SK-N-SH (cell line): Measurements from ENCODE around the gene GAMT. TPM values are rescaled to one million over a fixed set of nuclear protein-coding genes. Genes with fewer than 3 reads are reported as not detected.

ENCODE experiments used
- CTCF ChIA-PET: fragments of 300-600, 350-600 bp; formaldehyde crosslinking; extraction: SDS; loops from one replicate; lab custom pipeline; 2021; lab: Yijun Ruan, JAX
- POLR2A ChIA-PET: fragments of 350-600 bp; sonication (Branson Sonifier 250); formaldehyde crosslinking; extraction: SDS; loops from one replicate; lab custom pipeline; 2020; ENCODE audit warnings: antibody characterized with exemption, inconsistent platforms; lab: Yijun Ruan, JAX
- DNase-seq: peaks from one replicate; pipeline ENCODE4 v3.0.0; 2012
- H2AFZ ChIP-seq: fragments of 200-600 bp; sonication (generic); 2 replicates; pipeline ENCODE4 v1.8.1; 2016; ENCODE audit warnings: antibody characterized with exemption, mild to moderate bottlenecking, low read depth
- H3F3A ChIP-seq: fragments of 200-600 bp; sonication (generic); replicated peaks from 2 replicates; pipeline ENCODE3; 2016; ENCODE audit warnings: antibody characterized with exemption, mild to moderate bottlenecking; ENCODE audit not compliant: insufficient read depth
- H3K27ac ChIP-seq, 2 experiments: fragments of 200-500 bp in 1 of 2; fragments of 200-600 bp in 1 of 2; sonication (Bioruptor generic) in 1 of 2; sonication (generic), shearing (Covaris generic) in 1 of 2; 2 replicates each; pipeline versions ENCODE4 v1.5.1 to v1.6.1; 2014 to 2016; ENCODE audit warnings: low read depth in 2 of 2, inconsistent platforms in 1 of 2, low read length in 1 of 2, mild to moderate bottlenecking in 1 of 2, mixed read lengths in 1 of 2
- H3K27me3 ChIP-seq: fragments of 200-600 bp; sonication (generic), shearing (Covaris generic); 2 replicates; pipeline ENCODE4 v1.6.1; 2016; ENCODE audit warnings: mixed run types; ENCODE audit not compliant: insufficient read depth
- H3K36me3 ChIP-seq, 2 experiments: fragments of 200-500 bp in 1 of 2; fragments of 200-600 bp in 1 of 2; sonication (Bioruptor generic) in 1 of 2; sonication (generic) in 1 of 2; replicated peaks in 1 of 2; 2 replicates each; pipeline versions ENCODE3 to v1.5.1; 2014 to 2016; ENCODE audit warnings: low read length in 1 of 2, mild to moderate bottlenecking in 1 of 2; ENCODE audit not compliant: insufficient read depth in 2 of 2, control insufficient read depth in 1 of 2
- H3K4me1 ChIP-seq, 2 experiments: fragments of 200-500 bp in 1 of 2; fragments of 200-600 bp in 1 of 2; sonication (Bioruptor generic) in 1 of 2; sonication (generic), shearing (Covaris generic) in 1 of 2; 2 replicates each; pipeline versions ENCODE4 v1.5.1 to v1.6.1; 2014 to 2016; ENCODE audit warnings: low read depth in 1 of 2, low read length in 1 of 2, mixed run types in 1 of 2; ENCODE audit not compliant: insufficient read depth in 2 of 2, control insufficient read depth in 1 of 2
- H3K4me2 ChIP-seq: fragments of 200-600 bp; sonication (generic), shearing (Covaris generic); 2 replicates; pipeline ENCODE4 v1.6.1; 2017; ENCODE audit warnings: mixed run types
- H3K4me3 ChIP-seq, 2 experiments: fragments of 200-500 bp in 1 of 2; fragments of 200-600 bp in 1 of 2; sonication (Bioruptor generic) in 1 of 2; sonication (generic), shearing (Covaris generic) in 1 of 2; 2 replicates each; pipeline versions ENCODE4 v1.5.1 to v1.8.1; 2014 to 2016; ENCODE audit warnings: low read depth in 2 of 2, inconsistent platforms in 1 of 2, low read length in 1 of 2, mild to moderate bottlenecking in 1 of 2, mixed read lengths in 1 of 2, moderate library complexity in 1 of 2
- H3K79me2 ChIP-seq: fragments of 200-600 bp; sonication (generic); 2 replicates; pipeline ENCODE4 v1.8.1; 2017; ENCODE audit warnings: mild to moderate bottlenecking; ENCODE audit not compliant: insufficient read depth
- H3K9ac ChIP-seq: fragments of 200-600 bp; sonication (generic); 2 replicates; pipeline ENCODE4 v1.6.1; 2017; ENCODE audit warnings: mixed run types
- H3K9me2 ChIP-seq: fragments of 200-600 bp; sonication (generic); 2 replicates; pipeline ENCODE4 v1.6.1; 2017; ENCODE audit warnings: mixed run types
- H3K9me3 ChIP-seq: fragments of 200-600 bp; sonication (generic); 2 replicates; pipeline ENCODE4 v1.6.1; 2017; ENCODE audit warnings: mixed run types, mild to moderate bottlenecking, moderate library complexity
- H4K20me1 ChIP-seq: fragments of 200-600 bp; sonication (generic); 2 replicates; pipeline ENCODE4 v1.6.1; 2017; ENCODE audit warnings: mild to moderate bottlenecking, mixed run types; ENCODE audit not compliant: insufficient read depth
- CTCF ChIP-seq: fragments of 200-600 bp; sonication (generic); IDR thresholded peaks from 2 replicates; pipeline ENCODE4 v1.6.1; 2017; ENCODE audit warnings: antibody characterized with exemption, mild to moderate bottlenecking, moderate library complexity
- EP300 ChIP-seq, 2 experiments: IDR thresholded peaks; 2 replicates each; pipeline versions ENCODE4 v1.4.0 to v1.6.1; 2012; ENCODE audit warnings: borderline replicate concordance in 1 of 2, low read depth in 1 of 2, low read length in 1 of 2
- FOXM1 ChIP-seq: IDR thresholded peaks from 2 replicates; pipeline ENCODE4 v1.4.0; 2012; ENCODE audit warnings: low read depth, mild to moderate bottlenecking
- IRF3 ChIP-seq: fragments of 150-350 bp; IDR thresholded peaks from 2 replicates; pipeline ENCODE4 v1.6.1; 2016; ENCODE audit warnings: mild to moderate bottlenecking, low read depth, low read length
- JUND ChIP-seq: IDR thresholded peaks from 2 replicates; pipeline ENCODE4 v1.4.0; 2012
- NFIC ChIP-seq: IDR thresholded peaks from 2 replicates; pipeline ENCODE4 v1.4.0; 2012; ENCODE audit warnings: borderline replicate concordance
- NRF1 ChIP-seq: IDR thresholded peaks from 2 replicates; pipeline ENCODE4 v1.6.1; 2012; ENCODE audit warnings: low read depth, mild to moderate bottlenecking, low read length
- SMC3 ChIP-seq: IDR thresholded peaks from 2 replicates; pipeline ENCODE4 v1.6.1; 2012; ENCODE audit warnings: low read depth, low read length, improper control_type of control experiment
- TCF12 ChIP-seq: IDR thresholded peaks from 2 replicates; pipeline ENCODE4 v1.4.0; 2012
- USF1 ChIP-seq: IDR thresholded peaks from 2 replicates; pipeline ENCODE4 v1.4.0; 2012; ENCODE audit warnings: low read depth, borderline replicate concordance
- ZBTB33 ChIP-seq: IDR thresholded peaks from 2 replicates; pipeline ENCODE4 v1.4.0; 2012; ENCODE audit warnings: low read depth, borderline replicate concordance
- WGBS: methylation state at CpG from one replicate; pipeline ENCODE4 v1.1.6; 2017; ENCODE audit warnings: low lambda C conversion rate; 5-methylcytosine and 5-hydroxymethylcytosine counted together
- polyA plus RNA-seq, 3 experiments: library from polyadenylated mRNA; depleted of rRNA; stranded (reverse); fragments of >200 nt; gene quantifications; 2 replicates each; pipeline ENCODE4 v1.2.3, GENCODE V29; 2012

GAMT gene
- polyA plus RNA-seq, 1 of the 3 experiments (the other 2 are of a cell fraction): 85.3 TPM

DNA sequence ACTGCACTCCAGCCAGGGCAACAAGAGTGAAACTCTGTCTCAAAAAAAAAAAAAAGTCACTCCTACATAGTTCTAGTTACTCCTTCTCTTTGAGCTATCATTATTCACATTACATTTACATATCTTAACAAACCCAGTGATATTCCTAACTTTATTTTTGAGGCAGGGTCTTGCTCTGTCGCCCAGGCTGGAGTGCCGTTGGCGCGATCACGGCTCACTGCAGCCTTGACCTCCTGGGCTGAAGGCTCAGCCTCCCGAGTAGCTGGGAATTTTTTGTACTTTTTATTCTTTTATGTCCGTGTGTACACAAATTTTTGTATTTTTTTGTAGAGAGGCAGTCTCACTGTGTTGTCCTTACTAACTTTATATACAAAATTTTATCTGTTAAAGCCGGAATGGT, 36.3 kb upstream of the GAMT start (continued):
- TF ChIP-seq EP300 (IDR thresholded peaks at IDR 0.05; ENCODE audit: borderline replicate concordance in 1 of 2, low read depth in 1 of 2, low read length in 1 of 2): no peak

GRCh38 chr19:1435378-1435989, 34.1 kb upstream of the GAMT start:
- Histone ChIP-seq H4K20me1 (peaks cover 22% of the 10 kb centered on the region), H3K4me3 (no peak overlapping the region), H3F3A (peaks cover 28% of the 10 kb centered on the region), H3K9me2 (no peaks in the 10 kb centered on the region), H3K4me2 (no peak overlapping the region), H3K9me3 (no peaks in the 10 kb centered on the region), H3K27me3 (no peaks in the 10 kb centered on the region), H3K27ac (no peak overlapping the region), H3K36me3 (peaks cover 12 to 47% of the 10 kb centered on the region in 2 experiments), H2AFZ (no peak overlapping the region), H3K79me2 (peaks cover 25% of the 10 kb centered on the region), H3K4me1 (peaks cover 3 to 10% of the 10 kb centered on the region in 2 experiments; a peak in 2 of 4 replicates), H3K9ac (no peak overlapping the region)
- WGBS: 91% methylated on average over 14 of the region's 21 CpGs
- ChIA-PET CTCF (interaction anchor here (0.8 kb wide), 1 partner anchor 16 kb away, joined by 3 read pairs; no protein-coding TSS in a partner anchor), POLR2A (interaction anchor here (1.4 kb wide), 1 partner anchor 22 kb away, joined by 5 read pairs; no protein-coding TSS in a partner anchor)
- DNase-seq: no peak
- TF ChIP-seq ZBTB33 (no peak), FOXM1 (no peak), IRF3 (no peak), CTCF (no peak), EP300 (IDR thresholded peaks at IDR 0.05; ENCODE audit: borderline replicate concordance in 1 of 2, low read depth in 1 of 2, low read length in 1 of 2) (no peak), TCF12 (no peak), NRF1 (no peak), JUND (no peak), USF1 (no peak), SMC3 (no peak), NFIC (no peak)
